Activated CD8-positive, alpha-beta T cell treated with anti-CD3 and anti-CD28 coated beads for 36 hours (primary cell): ENCODE results near the gene STAC2. TPM values are rescaled to one million over a fixed set of nuclear protein-coding genes. Genes with fewer than 3 reads are reported as not detected.

Experiments
- ATAC-seq: fragments of 200-7000 bp; cut with Tn5 transposase; one replicate; pipeline ENCODE4 v1.10.0; 2021; ENCODE audit warnings: mild to moderate bottlenecking, moderate library complexity
- CTCF ChIA-PET: fragments of 350-600 bp; sonication (Branson Sonifier 250); formaldehyde crosslinking; loops from one replicate; lab custom pipeline; 2021; ENCODE audit warnings: antibody characterized with exemption; lab: Charles Lee
- POLR2A ChIA-PET: fragments of 350-600 bp; sonication (Branson Sonifier 250); formaldehyde crosslinking; loops from one replicate; lab custom pipeline; 2021; ENCODE audit warnings: antibody characterized with exemption; lab: Charles Lee
- DNase-seq: peaks from one replicate; pipeline ENCODE4 v3.0.0-alpha.2; 2020
- H3K27ac Mint-ChIP-seq: one replicate; pipeline ENCODE4 v1.8.0; 2021; ENCODE audit warnings: mild to moderate bottlenecking, mixed read lengths
- H3K27me3 Mint-ChIP-seq: one replicate; pipeline ENCODE4 v1.8.0; 2021; ENCODE audit warnings: mixed read lengths
- H3K36me3 Mint-ChIP-seq: one replicate; pipeline ENCODE4 v1.8.0; 2021; ENCODE audit warnings: low read depth, mixed read lengths
- H3K4me1 Mint-ChIP-seq: one replicate; pipeline ENCODE4 v1.8.0; 2021; ENCODE audit warnings: low read depth, mixed read lengths
- H3K4me3 Mint-ChIP-seq: one replicate; pipeline ENCODE4 v1.8.0; 2021; ENCODE audit warnings: mild to moderate bottlenecking, moderate library complexity, mixed read lengths
- H3K9me3 Mint-ChIP-seq: one replicate; pipeline ENCODE4 v1.8.0; 2021; ENCODE audit warnings: mixed read lengths
- intact Hi-C: fragments of 100-400 bp; cut with micrococcal nuclease; formaldehyde crosslinking; loops from one replicate; pipeline ENCODE4 v1.10.0; 2022
- total RNA-seq, 2 experiments: library from RNA; stranded (reverse); gene quantifications; one replicate each; pipeline ENCODE4 v1.2.3, GENCODE V29; 2021
- TF ChIP-seq, protein P1 (sequence below): fragments of 200-600 bp; IDR thresholded peaks from one replicate; pipeline ENCODE4 v1.8.0; 2022; ENCODE audit warnings: antibody characterized with exemption, mild to moderate bottlenecking

The STAC2 gene
- total RNA-seq, 2 experiments from 2014 or later, result 0.47 to 0.56 TPM

DNA sequence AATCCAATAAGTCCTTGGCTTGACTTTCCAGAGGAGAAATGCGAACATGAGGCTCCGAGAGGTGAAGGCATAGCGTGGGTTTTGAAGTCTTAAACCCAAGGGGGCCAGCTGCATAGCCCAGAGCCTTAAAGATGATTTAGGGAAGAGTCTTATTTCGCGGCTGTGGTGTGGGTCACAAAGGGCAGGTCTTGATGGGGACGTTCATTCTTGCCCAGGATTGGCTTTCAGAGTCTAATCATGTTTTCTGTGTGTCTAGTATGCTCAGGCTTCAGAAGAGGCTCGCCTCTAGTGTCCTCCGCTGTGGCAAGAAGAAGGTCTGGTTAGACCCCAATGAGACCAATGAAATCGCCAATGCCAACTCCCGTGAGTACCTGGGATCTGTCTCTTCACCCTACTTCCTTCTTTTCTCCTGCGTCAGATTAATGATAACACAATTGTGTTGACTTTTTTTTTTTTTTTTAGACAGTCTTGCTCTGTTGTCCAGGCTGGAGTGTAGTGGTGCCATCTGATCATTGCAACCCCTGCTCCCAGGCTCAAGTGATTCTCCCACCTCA, 24.7 kb downstream of the STAC2 start:
- POLR2A ChIA-PET, result interaction anchor here (1.0 to 3.9 kb wide), 5 partner anchors 8 to 53 kb away, joined by 3 to 35 read pairs (median 11); no protein-coding TSS in a partner anchor

DNA sequence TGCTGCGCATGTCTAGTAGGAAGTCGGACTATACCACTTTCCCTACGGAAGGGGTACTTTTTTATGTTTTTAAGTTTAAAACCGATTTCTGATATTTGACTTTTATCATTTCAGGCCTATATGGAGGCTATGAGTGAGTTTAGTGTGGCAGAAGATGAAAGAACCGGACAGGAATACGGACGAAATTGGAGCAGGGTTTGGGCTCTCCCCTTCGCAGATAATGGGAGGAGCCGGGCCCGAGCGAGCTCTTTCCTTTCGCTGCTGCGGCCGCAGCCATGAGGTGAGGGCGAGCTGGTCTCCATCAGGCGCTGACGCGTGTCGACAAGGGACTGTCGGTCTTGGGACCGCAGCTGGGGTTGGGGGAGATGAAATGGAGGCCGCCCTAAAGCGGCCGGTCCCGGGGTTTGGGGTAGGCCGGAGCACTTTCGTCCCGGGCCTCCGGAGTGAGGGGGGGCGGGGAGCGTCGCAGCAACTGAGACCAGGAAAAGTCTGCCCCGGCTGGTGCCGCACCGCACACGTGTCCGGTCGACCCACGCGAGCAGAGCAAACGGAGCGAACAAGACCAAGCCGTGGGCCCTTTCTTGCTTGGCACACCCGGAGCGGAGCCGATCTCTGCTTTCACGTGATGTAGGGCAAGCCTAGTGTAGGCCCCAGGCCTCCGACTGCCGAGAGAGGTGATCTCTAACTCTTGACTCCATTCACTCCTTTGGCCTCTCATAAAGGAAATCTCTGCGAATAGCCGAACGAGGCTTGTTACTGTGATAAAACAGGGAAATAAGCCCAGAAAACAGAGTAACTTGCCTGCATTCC, 25.5 kb downstream of the STAC2 start, which contains the start of gene RPL19:
TSS of gene RPL19 (plus strand) at position 214 of the 810 bp plus-strand sequence. CDS start at position 276, 62 bp downstream.
- no peaks in the 10 kb centered on the region for H3K9me3 Mint-ChIP-seq
- ChIA-PET CTCF (interaction anchor here (1.1 to 27.4 kb wide), 7 partner anchors 9 to 217 kb away, joined by 4 to 516 read pairs (median 9); no protein-coding TSS in a partner anchor), POLR2A (interaction anchor here (0.9 to 3.9 kb wide), 27 partner anchors 9 to 472 kb away, joined by 3 to 35 read pairs (median 4); partner anchors contain the start of genes ARL5C, CDK12, CWC25 and LASP1)
- H3K4me1 Mint-ChIP-seq, result peaks cover 53% of the 10 kb centered on the region
- no peaks in the 10 kb centered on the region for H3K27me3 Mint-ChIP-seq
- peaks cover 53% of the 10 kb centered on the region for H3K36me3 Mint-ChIP-seq
- H3K27ac Mint-ChIP-seq, result peak within 1 kb of the TSS; percentile 99
- TF ChIP-seq, protein P1, sequence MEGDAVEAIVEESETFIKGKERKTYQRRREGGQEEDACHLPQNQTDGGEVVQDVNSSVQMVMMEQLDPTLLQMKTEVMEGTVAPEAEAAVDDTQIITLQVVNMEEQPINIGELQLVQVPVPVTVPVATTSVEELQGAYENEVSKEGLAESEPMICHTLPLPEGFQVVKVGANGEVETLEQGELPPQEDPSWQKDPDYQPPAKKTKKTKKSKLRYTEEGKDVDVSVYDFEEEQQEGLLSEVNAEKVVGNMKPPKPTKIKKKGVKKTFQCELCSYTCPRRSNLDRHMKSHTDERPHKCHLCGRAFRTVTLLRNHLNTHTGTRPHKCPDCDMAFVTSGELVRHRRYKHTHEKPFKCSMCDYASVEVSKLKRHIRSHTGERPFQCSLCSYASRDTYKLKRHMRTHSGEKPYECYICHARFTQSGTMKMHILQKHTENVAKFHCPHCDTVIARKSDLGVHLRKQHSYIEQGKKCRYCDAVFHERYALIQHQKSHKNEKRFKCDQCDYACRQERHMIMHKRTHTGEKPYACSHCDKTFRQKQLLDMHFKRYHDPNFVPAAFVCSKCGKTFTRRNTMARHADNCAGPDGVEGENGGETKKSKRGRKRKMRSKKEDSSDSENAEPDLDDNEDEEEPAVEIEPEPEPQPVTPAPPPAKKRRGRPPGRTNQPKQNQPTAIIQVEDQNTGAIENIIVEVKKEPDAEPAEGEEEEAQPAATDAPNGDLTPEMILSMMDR, result no peak
- intact Hi-C loops, result loop anchor here (10.0 kb wide), 1 partner anchor 205 kb away; the partner anchor contains the start of gene FBXL20
- H3K4me3 Mint-ChIP-seq, result peak within 1 kb of the TSS; percentile 90
- peak; percentile 84 for DNase-seq
- peak; percentile 77 for ATAC-seq

More for the DNA sequence above, 24.7 kb downstream of the STAC2 start:
- ATAC-seq (no peak), DNase-seq (no peak)
- intact Hi-C loops, result loop anchor here (10.0 kb wide), 1 partner anchor 204 kb away; the partner anchor contains the start of gene FBXL20
- peaks cover 47% of the 10 kb centered on the region for H3K4me1 Mint-ChIP-seq
- peak overlapping the region; percentile 90 for H3K4me3 Mint-ChIP-seq
- peak overlapping the region; percentile 99 for H3K27ac Mint-ChIP-seq
- TF ChIP-seq, protein P1, result no peak
- H3K27me3 Mint-ChIP-seq, result no peaks in the 10 kb centered on the region
- CTCF ChIA-PET, result interaction anchor here (1.3 to 27.4 kb wide), 4 partner anchors 26 to 218 kb away, joined by 3 to 516 read pairs (median 8); no protein-coding TSS in a partner anchor
- peaks cover 53% of the 10 kb centered on the region for H3K36me3 Mint-ChIP-seq
- no peaks in the 10 kb centered on the region for H3K9me3 Mint-ChIP-seq

DNA sequence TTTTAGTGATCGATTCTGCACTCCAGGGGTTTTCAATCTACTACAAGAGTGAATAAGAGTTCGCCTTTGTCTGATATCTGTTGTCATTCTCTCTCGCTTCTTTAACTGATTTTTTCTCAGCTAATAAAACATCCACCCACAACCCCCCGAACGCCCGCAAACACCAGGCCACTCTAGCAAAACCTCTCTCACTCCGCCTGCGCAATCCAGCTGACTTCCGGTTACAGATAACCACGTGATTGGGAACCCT, 26.0 kb downstream of the STAC2 start:
- peak overlapping the region; percentile 90 for H3K4me3 Mint-ChIP-seq
- H3K4me1 Mint-ChIP-seq, result peaks cover 53% of the 10 kb centered on the region
- no peaks in the 10 kb centered on the region for H3K9me3 Mint-ChIP-seq
- TF ChIP-seq, protein P1, result no peak
- ATAC-seq (peak; percentile 64), DNase-seq (peak; percentile 98)
- no peaks in the 10 kb centered on the region for H3K27me3 Mint-ChIP-seq
- intact Hi-C loops, result loop anchor here (10.0 kb wide), 1 partner anchor 205 kb away; the partner anchor contains the start of gene FBXL20
- peaks cover 48% of the 10 kb centered on the region for H3K36me3 Mint-ChIP-seq
- H3K27ac Mint-ChIP-seq, result peak overlapping the region; percentile 99
- ChIA-PET CTCF (interaction anchor here (1.1 to 27.4 kb wide), 7 partner anchors 9 to 217 kb away, joined by 4 to 516 read pairs (median 9); no protein-coding TSS in a partner anchor), POLR2A (interaction anchor here (0.9 to 3.9 kb wide), 27 partner anchors 8 to 472 kb away, joined by 3 to 35 read pairs (median 4); partner anchors contain the start of genes ARL5C, CDK12, CWC25 and LASP1)

DNA sequence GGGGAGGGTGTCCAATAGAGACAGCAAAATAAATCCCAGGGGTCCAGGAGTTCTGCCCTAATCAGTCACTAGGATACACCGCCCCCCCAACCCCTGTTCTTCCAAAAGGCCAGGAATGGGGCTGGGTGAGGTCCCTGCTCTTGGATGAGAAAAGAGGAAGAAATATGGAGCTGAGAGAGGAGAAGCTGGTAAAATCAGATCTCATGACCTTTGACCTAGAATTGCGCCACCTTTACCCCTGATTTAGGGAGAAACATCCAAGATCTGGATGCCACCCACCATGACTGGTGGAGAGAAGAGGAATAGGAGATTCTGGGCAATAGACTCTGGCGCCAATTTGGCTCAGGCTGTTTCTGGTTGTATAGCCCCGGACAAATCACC, 27.6 kb downstream of the STAC2 start:
- no peak for DNase-seq
- ATAC-seq, result no peak
- peaks cover 32% of the 10 kb centered on the region for H3K36me3 Mint-ChIP-seq
- peaks cover 45% of the 10 kb centered on the region for H3K4me1 Mint-ChIP-seq
- ChIA-PET POLR2A (no interaction called here), CTCF (interaction anchor here (2.0 to 27.4 kb wide), 4 partner anchors 23 to 46 kb away, joined by 6 to 516 read pairs (median 18); no protein-coding TSS in a partner anchor)
- TF ChIP-seq, protein P1, result no peak
- peak overlapping the region; percentile 99 for H3K27ac Mint-ChIP-seq
- intact Hi-C loops, result no loop called here
- no peaks in the 10 kb centered on the region for H3K9me3 Mint-ChIP-seq
- H3K27me3 Mint-ChIP-seq, result no peaks in the 10 kb centered on the region
- peak overlapping the region; percentile 90 for H3K4me3 Mint-ChIP-seq
